ENCODE measurements around the gene VWA1. TPM values are rescaled to one million over a fixed set of nuclear protein-coding genes. Genes with fewer than 3 reads are reported as not detected.
"Not testable (repeated sequence)": the region's sequence is repeated elsewhere in the genome, so short reads cannot be mapped to it uniquely, and the experiment has no call there.

VWA1 gene
- total and polyA plus RNA-seq, 10 of the 15 experiments (the other 5 are each of a cell fraction or from before 2014, with no cell fraction given): 0.02 to 1.7 (median 0.32) TPM; not detected in 2

DNA sequence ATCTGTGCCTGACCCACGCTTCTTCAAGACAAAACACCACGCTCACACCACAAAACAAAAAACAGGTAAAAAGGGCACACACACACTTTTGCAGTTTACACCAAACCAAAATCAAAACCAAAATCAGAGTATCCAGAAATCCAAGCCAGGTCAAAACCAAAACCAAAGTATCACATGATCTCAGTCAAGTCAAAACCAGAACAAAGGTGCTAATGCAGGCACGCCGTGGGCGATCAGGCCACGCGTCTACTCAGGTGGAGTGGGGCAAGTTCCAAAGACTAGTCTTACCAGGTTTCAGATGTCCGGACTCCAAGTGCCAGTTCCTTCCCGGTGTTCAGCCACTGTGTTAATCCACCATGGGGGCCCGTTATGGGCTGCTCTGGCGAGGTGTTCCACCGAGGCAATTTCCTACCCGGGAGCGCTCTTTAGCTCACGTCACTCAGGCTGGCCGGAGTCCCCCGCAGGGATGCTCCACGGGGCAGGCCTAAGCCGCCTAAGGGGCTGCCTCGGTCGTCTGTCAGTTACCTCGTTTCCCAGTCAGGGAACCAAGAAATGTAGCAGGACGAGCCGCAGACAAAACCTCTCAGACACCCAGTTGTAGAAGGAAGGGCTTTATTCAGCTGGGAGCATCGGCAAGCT lies 17.5 kb upstream of the VWA1 start:
- FAIRE-seq; BruUV-seq (replicated peaks); H3K79me2 ChIP-seq (ENCODE audit: control insufficient read depth, insufficient read depth, low read length); H3K9me3 ChIP-seq (replicated peaks; ENCODE audit: control insufficient read depth, insufficient read depth, low read length); in situ Hi-C loops (cut with MboI); intact Hi-C loops (cut with micrococcal nuclease; ENCODE audit: unreplicated experiment); CTCF ChIA-PET; H3K27me3 ChIP-seq (replicated peaks in 1 of 2; ENCODE audit: control insufficient read depth in 2 of 2, insufficient read depth in 2 of 2, low read length in 1 of 2); RAD21 ChIA-PET (ENCODE audit: unreplicated experiment); H3K36me3 ChIP-seq (ENCODE audit: control insufficient read depth in 2 of 2, insufficient read depth in 2 of 2, low read length in 1 of 2); H4K20me1 ChIP-seq (ENCODE audit: control insufficient read depth, insufficient read depth): not testable (repeated sequence)
- peak overlapping the region; percentile 39; the same call in 1 of the 2 replicates for H3K9ac ChIP-seq (ENCODE audit: control insufficient read depth, insufficient read depth, low read length)
- H3K4me2 ChIP-seq (ENCODE audit: control insufficient read depth, insufficient read depth): peak overlapping the region; percentile 79
- DNase-seq (ENCODE audit: low read depth, low spot score) (peak; percentile 43), ATAC-seq (peak; percentile 71)
- peak overlapping the region; percentile 66 for H3K27ac ChIP-seq (ENCODE audit: control insufficient read depth, insufficient read depth)
- 63% methylated on average over 22 of the region's 25 CpGs for WGBS (ENCODE audit: insufficient coverage, insufficient replicate concordance, low lambda C conversion rate, missing lambda C conversion rate)
- TF ChIP-seq BHLHE40 (IDR thresholded peaks at IDR 0.05; ENCODE audit: borderline replicate concordance in 1 of 2, low read depth in 2 of 2, low read length in 1 of 2) (peak; percentile 64 to 85; a peak in 3 of 4 replicates), IKZF2 (IDR thresholded peaks at IDR 0.05) (peak; percentile 35 to 53; a peak in 2 of 4 replicates), IKZF1 (conservative IDR thresholded peaks at IDR 0.05) (peak; percentile 40), NBN (IDR thresholded peaks at IDR 0.05) (0 out of 2 replicates have a peak, but pooled peaks have one; percentile 46), NR2F1 (conservative IDR thresholded peaks at IDR 0.05) (0 out of 2 replicates have a peak, but pooled peaks have one; percentile 27), POLR2A (IDR thresholded peaks at IDR 0.05; ENCODE audit: low read depth, low read length) (peak; percentile 39; the same call in 1 of the 2 replicates), MEF2B (IDR thresholded peaks at IDR 0.05; ENCODE audit: partially characterized antibody, poor library complexity, severe bottlenecking) (peak; percentile 22), IRF4 (IDR thresholded peaks at IDR 0.05; ENCODE audit: low read depth, low read length) (peak; percentile 71; the same call in 1 of the 2 replicates), RUNX3 (IDR thresholded peaks at IDR 0.05; ENCODE audit: low read length) (peak; percentile 71), SMARCA5 (IDR thresholded peaks at IDR 0.05) (0 out of 2 replicates have a peak, but pooled peaks have one; percentile 16), DPF2 (IDR thresholded peaks at IDR 0.05) (peak; percentile 62; the same call in 1 of the 2 replicates), JUNB (IDR thresholded peaks at IDR 0.05) (peak; percentile 49; the same call in 1 of the 2 replicates), RAD51 (IDR thresholded peaks at IDR 0.05) (peak; percentile 65; the same call in 1 of the 2 replicates), MTA2 (IDR thresholded peaks at IDR 0.05; ENCODE audit: low read depth) (peak; percentile 34; the same call in 1 of the 2 replicates), POU2F2 (IDR thresholded peaks at IDR 0.05; ENCODE audit: borderline replicate concordance, low read depth, low read length) (0 out of 3 replicates have a peak, but pooled peaks have one; percentile 39), GATAD2B (conservative IDR thresholded peaks at IDR 0.05; ENCODE audit: low read depth) (peak; percentile 44; the same call in 1 of the 2 replicates)
- TF ChIP-seq, protein P1, sequence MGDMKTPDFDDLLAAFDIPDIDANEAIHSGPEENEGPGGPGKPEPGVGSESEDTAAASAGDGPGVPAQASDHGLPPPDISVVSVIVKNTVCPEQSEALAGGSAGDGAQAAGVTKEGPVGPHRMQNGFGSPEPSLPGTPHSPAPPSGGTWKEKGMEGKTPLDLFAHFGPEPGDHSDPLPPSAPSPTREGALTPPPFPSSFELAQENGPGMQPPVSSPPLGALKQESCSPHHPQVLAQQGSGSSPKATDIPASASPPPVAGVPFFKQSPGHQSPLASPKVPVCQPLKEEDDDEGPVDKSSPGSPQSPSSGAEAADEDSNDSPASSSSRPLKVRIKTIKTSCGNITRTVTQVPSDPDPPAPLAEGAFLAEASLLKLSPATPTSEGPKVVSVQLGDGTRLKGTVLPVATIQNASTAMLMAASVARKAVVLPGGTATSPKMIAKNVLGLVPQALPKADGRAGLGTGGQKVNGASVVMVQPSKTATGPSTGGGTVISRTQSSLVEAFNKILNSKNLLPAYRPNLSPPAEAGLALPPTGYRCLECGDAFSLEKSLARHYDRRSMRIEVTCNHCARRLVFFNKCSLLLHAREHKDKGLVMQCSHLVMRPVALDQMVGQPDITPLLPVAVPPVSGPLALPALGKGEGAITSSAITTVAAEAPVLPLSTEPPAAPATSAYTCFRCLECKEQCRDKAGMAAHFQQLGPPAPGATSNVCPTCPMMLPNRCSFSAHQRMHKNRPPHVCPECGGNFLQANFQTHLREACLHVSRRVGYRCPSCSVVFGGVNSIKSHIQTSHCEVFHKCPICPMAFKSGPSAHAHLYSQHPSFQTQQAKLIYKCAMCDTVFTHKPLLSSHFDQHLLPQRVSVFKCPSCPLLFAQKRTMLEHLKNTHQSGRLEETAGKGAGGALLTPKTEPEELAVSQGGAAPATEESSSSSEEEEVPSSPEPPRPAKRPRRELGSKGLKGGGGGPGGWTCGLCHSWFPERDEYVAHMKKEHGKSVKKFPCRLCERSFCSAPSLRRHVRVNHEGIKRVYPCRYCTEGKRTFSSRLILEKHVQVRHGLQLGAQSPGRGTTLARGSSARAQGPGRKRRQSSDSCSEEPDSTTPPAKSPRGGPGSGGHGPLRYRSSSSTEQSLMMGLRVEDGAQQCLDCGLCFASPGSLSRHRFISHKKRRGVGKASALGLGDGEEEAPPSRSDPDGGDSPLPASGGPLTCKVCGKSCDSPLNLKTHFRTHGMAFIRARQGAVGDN (IDR thresholded peaks at IDR 0.05): peak; percentile 73
- ChIA-PET POLR2A (interaction anchor here (0.8 kb wide), 1 partner anchor 15 kb away, joined by 3 read pairs; no protein-coding TSS in a partner anchor), SMC1A (ENCODE audit: uncharacterized antibody, unreplicated experiment) (interaction anchor here (1.2 kb wide), 1 partner anchor 10 kb away, joined by 3 read pairs; no protein-coding TSS in a partner anchor)
- H3K4me1 ChIP-seq (ENCODE audit: control insufficient read depth, insufficient read depth, low read length): peaks cover 25% of the 10 kb centered on the region
- peak overlapping the region; percentile 9; the same call in 1 of the 2 replicates for H3K4me3 ChIP-seq
- H2AFZ ChIP-seq (ENCODE audit: control insufficient read depth, low read depth, low read length): peak overlapping the region; percentile 61
